GM21526 (cell line): Measurements from ENCODE around the gene GPATCH2.
"Not testable (repeated sequence)": the region's sequence is repeated elsewhere in the genome, so short reads cannot be mapped to it uniquely, and the experiment has no call there.

ENCODE experiments used
- ATAC-seq: cut with Tn5 transposase; IDR thresholded peaks from one replicate; pipeline ENCODE4 v1.9.1; 2021; ENCODE audit warnings: moderate library complexity; ENCODE audit not compliant: unreplicated experiment, low FRiP score

The GPATCH2 gene

DNA sequence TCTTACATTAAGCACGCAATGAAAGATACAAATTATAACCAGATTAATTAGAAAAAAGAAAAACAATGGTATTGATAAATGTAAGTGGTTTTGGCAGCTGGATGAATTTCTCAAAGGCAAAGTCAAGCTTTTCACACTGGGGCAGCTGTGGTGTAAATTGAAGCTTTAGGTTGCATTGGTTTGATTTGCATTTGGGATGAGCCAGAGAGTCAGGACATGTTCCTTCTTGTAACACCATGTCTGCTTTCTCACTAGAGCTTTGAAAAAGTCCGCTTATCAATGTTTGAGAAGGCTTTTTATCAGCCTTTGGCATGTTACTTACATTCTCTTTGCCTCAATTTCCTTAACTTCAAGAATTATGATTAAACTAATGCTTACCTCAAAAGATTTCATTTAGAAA is 173.9 kb downstream of the GPATCH2 start:
- ATAC-seq: no peak

DNA sequence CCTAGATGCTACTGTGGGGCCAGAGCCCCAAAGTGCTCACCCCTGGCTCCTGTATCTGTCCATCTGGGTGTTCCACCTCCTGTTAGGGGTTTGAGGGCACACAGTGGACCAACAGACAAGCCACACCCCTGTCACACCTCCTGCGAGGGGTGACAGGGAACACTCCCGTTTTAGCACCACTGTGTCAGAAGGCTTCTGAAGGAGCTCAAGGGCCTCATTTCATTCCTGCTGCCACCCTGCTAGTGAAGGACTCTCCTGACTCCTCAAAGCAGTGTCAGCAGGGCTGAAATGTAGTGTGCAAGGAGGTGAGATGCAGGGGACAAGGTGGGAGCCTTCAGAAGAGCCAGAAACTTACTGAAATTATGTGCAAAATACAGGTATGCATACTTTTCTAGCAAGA is 174.6 kb downstream of the GPATCH2 start:
- no peak for ATAC-seq

DNA sequence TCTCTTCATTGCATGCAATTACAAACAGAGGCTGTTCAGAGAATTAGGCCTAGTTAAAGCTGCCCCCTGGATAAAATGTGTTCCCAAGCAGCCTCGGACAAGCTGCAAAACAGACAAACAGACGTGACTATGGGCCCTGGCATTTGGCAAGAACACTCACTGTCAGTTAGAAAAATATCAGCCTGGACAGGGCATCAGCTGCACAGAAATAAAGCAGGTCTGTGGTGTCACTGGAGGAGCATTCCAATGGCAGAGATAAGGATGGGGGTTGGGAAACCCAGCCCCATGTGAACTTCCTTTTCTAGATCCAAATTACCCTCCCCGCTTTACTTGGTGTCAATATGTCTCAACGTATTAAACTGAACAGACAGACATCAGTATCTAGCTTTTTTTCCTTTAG is 177.1 kb downstream of the GPATCH2 start:
- ATAC-seq: no peak

DNA sequence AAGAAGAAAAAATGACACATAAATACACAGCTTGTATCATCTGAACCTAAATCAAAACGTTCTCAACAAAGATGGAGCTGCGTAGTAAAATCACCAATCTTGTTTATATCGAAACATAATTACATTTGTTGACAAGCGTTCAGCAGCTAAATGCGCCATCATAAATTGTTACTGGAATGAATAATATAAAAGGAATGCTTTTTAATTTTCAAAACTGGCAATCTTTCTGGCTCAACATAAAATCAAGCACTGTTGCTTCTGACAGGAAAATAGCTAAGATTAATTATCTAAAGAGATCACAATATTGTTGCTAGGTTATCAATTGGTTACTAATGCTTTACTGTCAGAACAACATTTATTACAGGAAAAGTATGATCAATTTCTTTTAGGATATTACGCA is 181.5 kb downstream of the GPATCH2 start:
- no peak for ATAC-seq

- ATAC-seq: no peak
Measured at GRCh38 chr1:217443845-217444244, 187.0 kb downstream of the GPATCH2 start.

DNA sequence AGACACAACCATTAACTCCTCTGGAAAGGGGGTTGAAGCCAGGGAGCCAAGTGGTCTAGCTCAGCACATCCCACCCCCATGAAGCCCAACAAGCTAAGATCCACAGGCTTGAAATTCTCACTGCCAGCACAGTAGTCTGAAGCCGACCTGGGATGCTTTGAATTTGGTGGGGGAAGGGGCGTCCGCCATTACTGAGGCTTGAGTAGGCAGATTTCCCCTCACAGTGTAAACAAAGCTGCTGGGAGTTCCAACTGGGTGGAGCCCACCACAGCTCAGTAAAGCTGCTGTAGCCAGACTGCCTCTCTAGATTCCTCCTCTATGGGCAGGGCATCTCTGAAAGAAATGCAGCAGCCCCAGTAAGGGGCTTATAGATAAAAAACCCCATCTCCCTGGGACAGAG is 193.5 kb downstream of the GPATCH2 start:
- no peak for ATAC-seq

DNA sequence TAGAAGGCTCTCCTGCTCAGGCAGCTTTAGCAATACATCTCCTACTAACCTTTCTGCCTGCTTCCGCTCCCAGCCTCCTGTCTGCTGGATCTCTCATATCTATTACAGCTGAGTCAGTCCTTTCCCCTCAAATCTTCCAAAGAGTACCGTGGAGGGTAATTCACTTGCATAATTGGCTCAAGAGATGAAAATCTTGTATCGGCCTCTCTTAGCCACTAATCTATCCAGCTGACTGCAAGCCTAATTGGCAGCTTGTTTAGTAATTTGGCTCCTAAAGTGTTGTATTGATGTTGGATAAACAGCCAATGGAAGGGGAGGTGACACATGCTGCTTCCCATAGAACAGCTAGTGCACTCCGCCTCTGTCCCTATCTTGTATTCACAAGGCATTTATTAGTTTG is 195.7 kb downstream of the GPATCH2 start:
- ATAC-seq: no peak

DNA sequence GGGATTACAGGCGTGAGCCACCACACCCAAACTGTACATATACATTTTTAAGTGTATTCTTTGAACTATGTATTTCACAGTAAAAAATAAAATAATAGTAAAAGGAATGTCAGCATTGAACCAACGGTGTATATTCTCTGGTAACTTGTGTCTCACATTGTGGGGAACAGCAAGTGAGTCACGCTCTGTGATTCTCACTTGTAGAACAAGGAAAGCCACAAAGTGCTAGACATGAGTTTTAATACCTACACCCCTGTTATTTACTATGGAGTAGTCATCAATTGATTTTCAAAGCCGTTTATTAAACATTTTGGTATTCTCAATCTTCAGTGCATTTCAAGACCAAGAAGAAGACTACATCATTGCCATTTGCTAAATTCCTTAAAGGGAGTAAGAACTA is 197.2 kb downstream of the GPATCH2 start:
- ATAC-seq: no peak

- no peak for ATAC-seq
Measured at GRCh38 chr1:217432339-217432738, 198.6 kb downstream of the GPATCH2 start.

DNA sequence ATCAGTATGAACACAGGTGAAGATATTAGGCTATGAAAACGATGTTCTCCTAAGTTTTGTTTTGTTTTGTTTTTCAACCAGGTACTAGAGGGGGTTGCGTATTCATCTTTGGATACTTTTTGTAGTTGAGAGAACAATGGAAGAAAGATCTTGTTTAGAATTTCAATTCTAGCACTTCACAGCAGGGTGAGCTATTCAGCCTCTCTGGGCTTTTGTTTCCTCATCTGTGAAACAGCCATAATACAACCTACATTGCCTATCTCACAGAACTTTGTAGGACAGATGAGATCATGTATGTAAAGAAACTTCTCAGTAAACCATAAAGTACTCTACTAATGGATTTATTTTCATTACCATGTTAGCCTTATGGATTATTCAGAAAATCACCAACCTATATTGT is 199.5 kb downstream of the GPATCH2 start:
- peak; percentile 51 for ATAC-seq

- no peak for ATAC-seq
Measured at GRCh38 chr1:217425422-217425821, 205.5 kb downstream of the GPATCH2 start.

DNA sequence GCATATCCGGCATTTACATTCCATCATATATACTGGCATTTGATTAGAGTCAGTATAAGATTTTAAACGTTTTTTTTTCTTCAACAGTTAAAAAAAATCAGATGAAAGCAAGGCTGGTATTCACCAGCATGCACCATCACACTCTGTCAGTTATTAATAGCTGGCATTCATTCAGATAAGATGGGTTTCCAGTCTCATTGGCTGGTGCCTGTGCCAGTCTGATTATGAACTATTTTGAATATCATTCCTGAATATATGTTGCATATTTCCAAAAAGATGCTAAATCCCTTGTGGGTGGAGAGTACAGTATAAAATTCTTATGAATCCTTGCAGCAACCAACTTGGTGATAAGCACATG is 211.7 kb downstream of the GPATCH2 start:
- no peak for ATAC-seq

DNA sequence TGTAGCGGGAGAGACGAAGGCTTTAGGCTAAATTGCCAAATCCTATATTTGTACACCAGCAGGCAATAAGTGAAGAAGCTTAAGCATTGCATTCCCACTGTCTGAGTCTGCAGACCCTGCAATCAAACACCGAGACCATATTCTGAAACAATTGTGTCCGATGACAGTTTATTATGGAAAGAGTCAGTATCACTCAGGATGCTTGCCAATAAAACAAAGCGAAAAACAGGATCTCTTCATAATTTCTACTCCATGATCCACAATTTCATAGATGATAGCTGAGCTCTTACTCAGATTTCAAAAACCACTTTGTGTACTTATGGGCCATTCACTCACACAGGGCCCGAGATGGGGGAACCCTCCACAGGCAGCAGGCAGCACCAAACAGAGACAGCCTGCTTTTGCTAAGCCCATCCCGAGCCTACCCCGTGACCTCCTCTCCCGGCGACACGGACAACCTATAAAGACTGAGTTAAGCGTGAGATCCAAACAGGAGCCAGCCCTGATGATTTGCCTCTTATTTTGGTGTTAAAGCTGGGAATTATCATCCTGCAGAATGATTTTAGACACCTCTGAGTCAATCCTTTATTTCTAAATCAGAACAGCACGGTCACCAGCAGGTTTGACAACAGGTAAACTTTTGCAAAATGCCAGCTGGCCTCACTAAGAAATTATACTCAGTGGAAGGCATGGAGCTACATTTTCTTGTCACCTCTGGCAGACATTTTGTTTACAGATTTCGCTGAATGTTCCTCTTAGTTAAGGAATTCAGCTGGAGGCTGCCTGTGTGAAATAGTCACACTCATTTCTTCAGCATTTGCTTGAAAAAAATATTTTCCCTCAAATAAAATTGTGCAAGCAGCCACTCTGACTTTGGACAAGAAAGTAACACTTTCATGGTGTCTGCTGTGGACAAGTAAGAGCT is 212.4 kb downstream of the GPATCH2 start:
- no peak for ATAC-seq

GRCh38 chr1:217417363-217417762 is 213.5 kb downstream of the GPATCH2 start:
- ATAC-seq: no peak

DNA sequence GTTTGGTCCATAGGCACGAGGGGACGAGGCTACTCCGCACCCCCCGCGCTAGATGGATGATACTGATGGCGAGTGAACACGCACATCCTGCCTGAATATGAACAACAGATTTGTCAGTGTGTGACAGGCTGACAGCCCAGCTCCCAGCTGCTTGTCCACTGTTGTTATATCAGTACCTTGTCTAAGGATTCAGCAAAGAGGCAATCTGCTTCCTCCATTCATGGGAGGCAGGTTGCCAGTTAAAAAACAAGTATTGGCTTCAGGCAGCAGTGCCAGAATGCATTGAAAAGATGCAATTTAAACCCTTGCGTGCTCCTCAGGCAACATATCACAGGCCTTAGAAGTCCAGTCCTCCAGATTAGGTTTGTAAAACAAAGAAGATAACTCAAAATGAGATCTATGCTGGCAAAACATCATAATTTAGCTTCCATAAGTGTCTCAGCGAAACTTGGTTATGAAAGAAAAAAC is 223.3 kb downstream of the GPATCH2 start:
- ATAC-seq: no peak

DNA sequence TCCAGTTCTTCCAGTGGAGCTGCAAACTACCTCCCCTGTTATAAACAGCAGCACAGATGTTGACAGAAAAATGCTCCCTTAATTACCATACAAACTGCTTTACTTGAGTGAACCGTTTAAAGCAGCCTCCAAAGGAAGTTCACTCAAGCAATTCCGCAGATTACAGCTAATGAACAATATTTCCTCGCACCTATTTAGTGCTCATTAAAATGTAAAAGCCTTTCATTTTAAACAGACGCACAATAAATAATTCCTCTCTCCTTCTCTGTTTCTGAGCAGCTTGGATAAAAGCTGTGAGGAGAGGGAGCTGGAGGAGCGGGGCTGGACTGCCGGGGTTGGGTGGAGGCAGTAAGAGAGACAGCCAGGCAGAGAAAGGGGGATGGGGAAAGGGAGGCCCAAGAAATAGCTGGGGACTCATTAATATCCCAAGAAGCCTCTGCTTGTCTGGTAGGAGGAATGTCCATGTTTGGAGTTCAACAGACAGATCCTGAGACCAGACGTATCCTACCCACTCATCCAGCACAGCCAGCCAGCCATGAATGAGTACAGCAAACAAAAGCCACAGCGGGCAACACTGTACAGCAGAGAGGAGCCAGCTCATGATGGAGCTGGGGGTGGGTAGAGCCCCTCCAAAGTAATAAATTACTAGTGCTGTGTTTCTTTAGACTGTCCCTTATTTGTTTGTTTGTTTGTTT is 227.7 kb downstream of the GPATCH2 start:
- no peak for ATAC-seq

DNA sequence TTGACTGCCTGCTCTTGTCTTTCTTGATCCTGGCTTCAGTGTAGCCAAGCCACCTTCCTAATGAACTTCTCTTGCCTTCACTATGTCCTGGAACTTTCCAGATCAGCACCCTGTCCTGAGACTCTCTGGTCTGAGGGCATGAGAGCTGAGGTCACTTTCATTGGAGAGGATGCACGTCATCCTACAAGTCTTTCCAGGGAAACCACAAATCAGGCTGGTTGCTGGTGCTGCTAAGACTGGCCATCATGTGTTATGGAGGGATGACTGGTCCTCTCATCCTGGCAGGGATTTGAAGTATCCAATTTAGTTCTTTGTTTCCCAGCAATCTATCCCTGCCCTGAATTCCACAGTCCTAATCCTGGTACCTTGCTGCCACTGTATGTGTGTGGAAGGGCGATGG is 228.6 kb downstream of the GPATCH2 start:
- no peak for ATAC-seq

- ATAC-seq: no peak
Measured at GRCh38 chr1:217393896-217394295, 237.0 kb downstream of the GPATCH2 start.

DNA sequence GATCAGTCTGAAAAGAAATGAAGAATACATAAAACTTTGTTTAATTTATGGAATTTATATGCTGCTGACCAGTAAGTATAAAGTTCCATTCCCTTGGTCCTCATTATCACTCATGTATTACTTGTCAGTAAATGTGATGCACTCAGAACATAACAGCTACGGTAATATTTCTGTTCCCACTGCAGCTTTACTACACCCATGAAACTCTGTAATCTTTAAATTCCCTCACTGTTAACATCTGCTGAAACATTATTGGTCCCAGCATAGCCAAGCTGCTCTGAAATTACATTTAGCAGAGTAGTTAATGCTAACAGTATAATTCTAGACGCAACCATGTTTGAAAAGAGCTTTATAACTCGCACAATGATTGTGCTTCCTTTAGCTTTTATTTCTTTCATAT is 238.4 kb downstream of the GPATCH2 start:
- no peak for ATAC-seq

- no peak for ATAC-seq
Measured at GRCh38 chr1:217389895-217390294, 241.0 kb downstream of the GPATCH2 start.

DNA sequence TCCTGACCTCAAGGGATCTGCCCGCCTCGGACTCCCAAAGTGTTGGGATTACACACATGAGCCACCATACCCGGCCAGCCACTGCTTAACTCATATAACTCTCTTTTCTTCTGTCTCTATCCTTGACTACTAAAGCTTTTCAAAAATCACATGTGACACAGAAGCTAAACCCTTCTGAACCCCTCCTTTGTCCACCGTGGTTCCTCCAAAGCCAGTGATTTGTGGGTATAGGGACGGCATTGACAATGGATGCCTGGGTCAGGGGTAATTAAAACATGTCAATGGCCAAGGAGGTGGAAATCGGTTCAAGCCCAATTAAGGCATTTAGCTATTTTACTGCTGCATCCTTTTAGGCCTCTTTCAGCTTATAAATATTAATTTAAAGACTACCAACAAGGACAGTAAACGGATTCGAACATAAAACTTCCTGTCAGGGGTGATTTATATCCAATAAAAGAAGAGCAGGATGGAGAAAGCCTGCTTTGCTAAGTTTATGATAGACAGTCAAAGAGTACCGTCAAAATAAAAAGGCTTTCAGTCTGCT is 242.3 kb downstream of the GPATCH2 start:
- ATAC-seq: no peak

GRCh38 chr1:217381773-217382172 is 249.1 kb downstream of the GPATCH2 start:
- ATAC-seq: not testable (repeated sequence)
